ENCODE results near the gene ATP5MC2. TPM values are rescaled to one million over a fixed set of nuclear protein-coding genes. Genes with fewer than 3 reads are reported as not detected.
"Not testable (repeated sequence)": the region's sequence is repeated elsewhere in the genome, so short reads cannot be mapped to it uniquely, and the experiment has no call there.

ATP5MC2 gene
- total RNA-seq, 1 donor from 2014 or later: 313 TPM

DNA sequence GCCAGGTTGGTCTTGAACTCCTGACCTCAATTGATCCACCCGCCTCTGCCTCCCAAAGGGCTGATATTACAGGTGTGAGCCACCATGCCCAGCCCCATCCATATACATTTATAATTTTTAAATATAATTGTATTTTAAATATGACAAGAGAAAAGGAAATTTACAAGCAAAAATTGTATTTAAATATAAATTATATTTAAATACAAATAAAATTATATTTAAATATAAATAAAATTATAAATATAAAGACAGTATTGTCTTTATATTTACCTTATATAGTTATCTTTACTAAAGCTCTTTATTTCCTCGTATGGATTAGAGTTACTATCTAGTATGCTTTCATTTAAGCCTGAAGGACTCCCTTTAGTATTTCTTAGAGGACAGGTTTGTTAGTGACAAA, 37.8 kb downstream of the ATP5MC2 start:
- DNase-seq (ENCODE audit: low read depth): no peak
- TF ChIP-seq, protein P1, sequence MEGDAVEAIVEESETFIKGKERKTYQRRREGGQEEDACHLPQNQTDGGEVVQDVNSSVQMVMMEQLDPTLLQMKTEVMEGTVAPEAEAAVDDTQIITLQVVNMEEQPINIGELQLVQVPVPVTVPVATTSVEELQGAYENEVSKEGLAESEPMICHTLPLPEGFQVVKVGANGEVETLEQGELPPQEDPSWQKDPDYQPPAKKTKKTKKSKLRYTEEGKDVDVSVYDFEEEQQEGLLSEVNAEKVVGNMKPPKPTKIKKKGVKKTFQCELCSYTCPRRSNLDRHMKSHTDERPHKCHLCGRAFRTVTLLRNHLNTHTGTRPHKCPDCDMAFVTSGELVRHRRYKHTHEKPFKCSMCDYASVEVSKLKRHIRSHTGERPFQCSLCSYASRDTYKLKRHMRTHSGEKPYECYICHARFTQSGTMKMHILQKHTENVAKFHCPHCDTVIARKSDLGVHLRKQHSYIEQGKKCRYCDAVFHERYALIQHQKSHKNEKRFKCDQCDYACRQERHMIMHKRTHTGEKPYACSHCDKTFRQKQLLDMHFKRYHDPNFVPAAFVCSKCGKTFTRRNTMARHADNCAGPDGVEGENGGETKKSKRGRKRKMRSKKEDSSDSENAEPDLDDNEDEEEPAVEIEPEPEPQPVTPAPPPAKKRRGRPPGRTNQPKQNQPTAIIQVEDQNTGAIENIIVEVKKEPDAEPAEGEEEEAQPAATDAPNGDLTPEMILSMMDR (conservative IDR thresholded peaks at IDR 0.05; ENCODE audit: low read depth, low read length): no peak
- H3K4me3 ChIP-seq (ENCODE audit: low read depth, low read length): no peak overlapping the region

DNA sequence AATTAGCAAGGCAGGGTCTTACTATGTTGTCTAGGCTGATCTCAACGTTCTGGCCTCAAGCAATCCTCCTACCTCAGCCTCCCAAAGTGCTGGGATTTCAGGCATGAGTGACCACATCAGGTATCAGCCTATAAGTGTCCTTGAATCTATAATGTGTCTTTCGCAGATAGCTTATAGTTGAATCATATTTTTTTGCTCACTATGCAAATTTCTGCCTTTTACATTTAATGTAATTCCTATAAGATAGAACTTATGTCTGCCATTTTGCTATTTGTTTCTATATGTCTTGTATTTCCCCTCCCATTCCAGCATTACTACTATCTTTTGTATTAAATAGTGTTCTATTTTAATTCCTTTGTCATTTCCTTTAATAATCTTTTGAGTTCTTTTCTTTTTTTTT, 39.2 kb downstream of the ATP5MC2 start:
- no peak overlapping the region for H3K4me3 ChIP-seq (ENCODE audit: low read depth, low read length)
- no peak for DNase-seq (ENCODE audit: low read depth)
- TF ChIP-seq, protein P1 (conservative IDR thresholded peaks at IDR 0.05; ENCODE audit: low read depth, low read length): no peak

DNA sequence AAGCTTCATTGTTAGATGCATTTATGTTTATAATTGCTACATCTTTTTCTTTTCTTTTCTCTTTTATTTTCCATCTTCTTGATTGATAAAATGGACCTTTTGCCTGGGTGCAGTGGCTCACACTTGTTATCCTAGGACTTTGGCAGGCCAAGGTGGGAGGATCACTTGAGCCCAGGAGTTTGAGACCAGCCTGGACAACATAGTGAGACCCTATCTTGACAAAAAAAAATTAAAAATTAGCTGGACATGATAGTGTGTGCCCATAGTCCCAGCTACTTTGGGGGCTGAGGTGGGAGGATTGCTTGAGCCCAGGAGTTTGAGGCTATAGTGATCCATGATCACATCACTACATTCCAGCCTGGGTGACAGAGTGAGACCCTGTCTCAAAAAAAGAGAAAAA, 40.2 kb downstream of the ATP5MC2 start:
- DNase-seq (ENCODE audit: low read depth); H3K4me3 ChIP-seq (ENCODE audit: low read depth, low read length): not testable (repeated sequence)

DNA sequence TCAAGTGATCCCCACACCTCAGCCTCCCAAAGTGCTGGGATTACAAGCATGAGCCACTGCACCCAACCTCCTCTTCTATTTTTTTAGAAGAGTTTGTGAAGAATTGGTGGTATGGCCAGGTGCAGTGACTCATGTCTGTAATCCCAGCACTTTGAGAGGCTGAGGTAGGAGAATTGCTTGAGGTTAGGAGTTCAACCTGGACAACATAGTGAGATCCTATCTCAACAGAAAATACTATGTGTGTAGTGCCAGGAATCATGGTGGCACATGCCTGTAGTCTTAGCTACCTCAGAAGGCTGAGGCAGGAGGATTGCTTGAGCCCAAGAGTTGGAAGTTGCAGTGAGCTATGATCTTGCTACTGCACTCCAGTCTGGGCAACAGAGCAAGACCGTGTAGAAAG, 44.2 kb downstream of the ATP5MC2 start:
- H3K4me3 ChIP-seq (ENCODE audit: low read depth, low read length): no peak overlapping the region
- TF ChIP-seq, protein P1 (conservative IDR thresholded peaks at IDR 0.05; ENCODE audit: low read depth, low read length): no peak
- DNase-seq (ENCODE audit: low read depth): no peak

DNA sequence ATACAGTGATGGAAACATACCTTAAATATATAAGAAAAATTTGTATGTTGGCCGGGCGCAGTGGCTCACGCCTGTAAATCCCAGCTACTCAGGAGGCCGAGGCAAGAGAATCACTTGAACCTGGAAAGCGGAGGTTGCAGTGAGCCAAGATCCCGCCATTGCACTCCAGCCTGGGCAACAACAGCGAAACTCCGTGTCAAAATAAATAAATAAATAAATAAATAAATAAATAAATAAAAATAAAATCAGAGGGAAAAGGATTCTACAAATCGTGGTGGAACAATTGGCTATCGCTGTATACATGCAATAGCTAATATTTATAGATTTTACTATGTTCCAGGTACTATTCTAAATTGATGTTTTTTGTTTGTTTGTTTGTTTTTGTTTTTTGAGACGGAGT, 48.0 kb downstream of the ATP5MC2 start:
- TF ChIP-seq, protein P1 (conservative IDR thresholded peaks at IDR 0.05; ENCODE audit: low read depth, low read length): no peak
- H3K4me3 ChIP-seq (ENCODE audit: low read depth, low read length): no peak overlapping the region
- DNase-seq (ENCODE audit: low read depth): no peak

DNA sequence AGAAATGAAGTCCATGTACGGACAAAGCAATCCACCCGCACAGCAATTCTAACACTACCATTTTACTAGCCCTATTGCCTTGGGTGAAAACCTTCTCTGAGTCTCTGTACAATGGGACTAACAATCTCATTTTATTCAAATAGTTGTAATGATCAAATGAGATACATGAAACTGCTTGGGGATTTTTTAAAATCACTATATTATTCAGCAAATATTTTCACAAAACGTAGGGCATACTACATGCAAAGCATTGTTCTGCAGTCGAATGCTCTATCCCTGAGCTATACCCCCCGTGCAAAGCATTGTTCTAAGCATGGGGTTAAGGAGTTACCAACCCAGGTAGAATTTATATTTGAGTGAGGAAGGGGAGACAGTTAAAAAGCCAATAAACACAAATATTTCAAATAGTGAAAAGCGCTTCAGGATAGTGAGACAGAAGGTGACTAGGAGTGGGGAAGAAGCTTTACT, 49.1 kb downstream of the ATP5MC2 start:
- no peak for DNase-seq (ENCODE audit: low read depth)
- peak overlapping the region; percentile 69 for H3K4me3 ChIP-seq (ENCODE audit: low read depth, low read length)

DNA sequence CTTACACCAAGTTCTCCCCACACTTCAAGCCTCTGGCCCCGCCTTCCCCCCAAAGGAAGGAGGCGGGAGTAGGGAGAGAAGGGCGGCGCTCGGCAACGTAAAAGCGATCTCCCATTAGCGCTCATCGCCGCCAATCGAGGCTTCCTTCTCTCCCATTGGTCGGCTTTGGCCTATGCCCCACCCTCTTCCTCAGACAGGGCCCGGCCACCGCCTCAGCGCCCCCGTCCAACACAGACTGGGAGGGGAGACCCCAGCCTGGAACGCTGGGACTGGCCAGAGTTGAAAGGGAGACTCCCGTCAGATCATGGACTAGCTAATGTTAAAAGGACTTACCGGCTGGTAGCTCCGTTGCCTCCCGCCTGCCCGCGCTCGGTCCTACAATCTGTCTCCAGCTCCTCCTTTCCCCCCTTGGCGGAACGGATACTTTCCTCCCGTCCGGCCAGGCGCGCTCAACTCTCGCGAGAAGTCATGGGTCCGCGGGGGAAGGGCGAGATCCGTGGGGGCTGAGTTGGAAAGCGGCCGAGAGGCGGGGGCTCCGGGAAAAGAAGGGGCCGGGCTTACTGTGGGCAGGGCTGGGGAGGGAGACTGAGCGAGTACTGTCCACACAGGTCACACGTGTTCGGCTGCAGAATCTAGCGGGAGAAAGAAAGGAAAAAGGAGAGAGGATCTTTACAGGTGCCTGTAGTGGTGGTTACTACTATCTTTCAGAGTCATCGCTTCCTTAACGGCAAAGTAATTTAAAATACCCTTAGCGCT, 49.8 kb downstream of the ATP5MC2 start, which contains the start of gene ATF7:
TSS of gene ATF7 (minus strand) at position 437 of the 756 bp plus-strand sequence. CDS start 25,382 bp downstream, outside the sequence.
- H3K4me3 ChIP-seq (ENCODE audit: low read depth, low read length): peak within 1 kb of the TSS; percentile 69
- TF ChIP-seq, protein P1 (conservative IDR thresholded peaks at IDR 0.05; ENCODE audit: low read depth, low read length): no peak
- peak; percentile 85 for DNase-seq (ENCODE audit: low read depth)

More for the DNA sequence above, 49.1 kb downstream of the ATP5MC2 start:
- TF ChIP-seq, protein P1 (conservative IDR thresholded peaks at IDR 0.05; ENCODE audit: low read depth, low read length): no peak
